ENCODE data around the gene NBAS. TPM values are rescaled to one million over a fixed set of nuclear protein-coding genes. Genes with fewer than 3 reads are reported as not detected.

Gene NBAS
- total RNA-seq, 2 experiments from 2014 or later = 24.3 to 25.5 TPM

- Histone ChIP-seq H3K27me3 (ENCODE audit: control insufficient read depth in 1 of 2, insufficient read depth in 2 of 2, low read length in 2 of 2) (no peaks in the 10 kb centered on the region), H3K27ac (ENCODE audit: low read depth in 1 of 2, low read length in 2 of 2) (no peak overlapping the region), H3K36me3 (ENCODE audit: insufficient read depth, low read length) (no peaks in the 10 kb centered on the region), H3K4me3 (ENCODE audit: low read length) (no peak overlapping the region), H3K4me1 (ENCODE audit: insufficient read depth, low read length) (no peaks in the 10 kb centered on the region), H3K9me3 (ENCODE audit: control insufficient read depth in 1 of 2, insufficient read depth in 1 of 2, low read length in 2 of 2) (no peaks in the 10 kb centered on the region)
- Mint-ChIP-seq H3K4me1 (ENCODE audit: low read depth) (no peaks in the 10 kb centered on the region), H3K27me3 (no peaks in the 10 kb centered on the region), H3K9me3 (no peaks in the 10 kb centered on the region), H3K36me3 (ENCODE audit: low read depth) (peaks cover 35% of the 10 kb centered on the region), H3K27ac (no peak overlapping the region), H3K4me3 (no peak overlapping the region)
- CTCF ChIA-PET = no interaction called here
- ATAC-seq (ENCODE audit: poor library complexity) = no peak
- intact Hi-C loops (cut with DNase I, micrococcal nuclease) = no loop called here
- no peak for DNase-seq
- POLR2A ChIA-PET = no interaction called here
- TF ChIP-seq, protein P1, sequence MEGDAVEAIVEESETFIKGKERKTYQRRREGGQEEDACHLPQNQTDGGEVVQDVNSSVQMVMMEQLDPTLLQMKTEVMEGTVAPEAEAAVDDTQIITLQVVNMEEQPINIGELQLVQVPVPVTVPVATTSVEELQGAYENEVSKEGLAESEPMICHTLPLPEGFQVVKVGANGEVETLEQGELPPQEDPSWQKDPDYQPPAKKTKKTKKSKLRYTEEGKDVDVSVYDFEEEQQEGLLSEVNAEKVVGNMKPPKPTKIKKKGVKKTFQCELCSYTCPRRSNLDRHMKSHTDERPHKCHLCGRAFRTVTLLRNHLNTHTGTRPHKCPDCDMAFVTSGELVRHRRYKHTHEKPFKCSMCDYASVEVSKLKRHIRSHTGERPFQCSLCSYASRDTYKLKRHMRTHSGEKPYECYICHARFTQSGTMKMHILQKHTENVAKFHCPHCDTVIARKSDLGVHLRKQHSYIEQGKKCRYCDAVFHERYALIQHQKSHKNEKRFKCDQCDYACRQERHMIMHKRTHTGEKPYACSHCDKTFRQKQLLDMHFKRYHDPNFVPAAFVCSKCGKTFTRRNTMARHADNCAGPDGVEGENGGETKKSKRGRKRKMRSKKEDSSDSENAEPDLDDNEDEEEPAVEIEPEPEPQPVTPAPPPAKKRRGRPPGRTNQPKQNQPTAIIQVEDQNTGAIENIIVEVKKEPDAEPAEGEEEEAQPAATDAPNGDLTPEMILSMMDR (IDR thresholded peaks at IDR 0.05) = no peak
These were observed 363.1 kb downstream of the NBAS start for GRCh38 chr2:15198051-15198450.

DNA sequence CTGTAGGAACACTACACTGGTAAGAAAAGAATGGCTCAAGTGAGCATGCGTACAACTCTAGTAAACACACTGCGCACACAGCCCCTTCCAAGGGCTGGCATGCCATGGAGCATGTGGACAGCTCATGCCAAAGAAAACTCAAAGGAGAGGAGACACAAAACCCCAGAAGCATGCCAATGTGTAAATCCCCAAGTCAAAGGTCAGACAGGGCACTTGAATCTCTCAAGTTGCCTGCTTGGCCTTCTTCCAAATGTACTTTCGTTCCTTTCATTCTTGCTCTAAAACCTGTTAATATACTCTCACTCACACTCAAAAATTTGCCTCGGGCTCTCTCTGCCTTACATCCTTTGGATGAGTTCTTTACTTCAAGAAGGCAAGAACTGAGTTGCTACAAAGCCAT, 365.3 kb downstream of the NBAS start:
- H3K9me3 Mint-ChIP-seq = no peaks in the 10 kb centered on the region
- ATAC-seq (ENCODE audit: poor library complexity) = no peak

DNA sequence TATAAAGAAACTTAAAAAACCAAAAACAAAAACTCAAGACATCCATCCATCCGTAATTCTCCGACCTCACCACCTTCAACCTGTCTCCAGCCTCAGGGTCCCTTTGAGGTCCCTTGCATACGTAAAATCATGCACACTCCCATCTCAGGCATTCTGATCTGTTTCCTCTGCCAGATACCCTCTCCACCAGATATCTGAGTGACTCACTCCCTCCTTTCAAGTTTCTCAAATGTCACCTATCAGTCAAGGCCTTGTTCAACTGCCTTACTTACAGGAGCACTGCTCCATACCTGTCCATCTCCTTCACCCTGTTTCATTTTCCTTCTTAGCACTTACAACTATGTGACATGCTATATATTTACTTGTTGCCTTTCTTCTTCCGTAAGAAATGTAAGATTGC, 369.3 kb downstream of the NBAS start:
- no peaks in the 10 kb centered on the region for H3K4me1 ChIP-seq (ENCODE audit: insufficient read depth, low read length)
- Mint-ChIP-seq H3K4me3 (no peak overlapping the region), H3K4me1 (ENCODE audit: low read depth) (no peaks in the 10 kb centered on the region), H3K27ac (no peak overlapping the region), H3K27me3 (no peaks in the 10 kb centered on the region), H3K36me3 (ENCODE audit: low read depth) (peaks cover 58% of the 10 kb centered on the region), H3K9me3 (no peaks in the 10 kb centered on the region)
- POLR2A ChIA-PET = no interaction called here
- ATAC-seq (ENCODE audit: poor library complexity) = no peak
- H3K9me3 ChIP-seq (ENCODE audit: control insufficient read depth in 1 of 2, insufficient read depth in 1 of 2, low read length in 2 of 2) = no peaks in the 10 kb centered on the region
- peaks cover 12% of the 10 kb centered on the region for H3K36me3 ChIP-seq (ENCODE audit: insufficient read depth, low read length)
- intact Hi-C loops (cut with DNase I, micrococcal nuclease) = no loop called here
- no peak overlapping the region for H3K4me3 ChIP-seq (ENCODE audit: low read length)
- TF ChIP-seq, protein P1 (IDR thresholded peaks at IDR 0.05) = no peak
- CTCF ChIA-PET = no interaction called here
- H3K27me3 ChIP-seq (ENCODE audit: control insufficient read depth in 1 of 2, insufficient read depth in 2 of 2, low read length in 2 of 2) = no peaks in the 10 kb centered on the region
- DNase-seq = no peak
- no peak overlapping the region for H3K27ac ChIP-seq (ENCODE audit: low read depth in 1 of 2, low read length in 2 of 2)

More for the DNA sequence above, 365.3 kb downstream of the NBAS start:
- H3K4me3 ChIP-seq (ENCODE audit: low read length) = no peak overlapping the region
- H3K9me3 ChIP-seq (ENCODE audit: control insufficient read depth in 1 of 2, insufficient read depth in 1 of 2, low read length in 2 of 2) = no peaks in the 10 kb centered on the region
- Mint-ChIP-seq H3K4me1 (ENCODE audit: low read depth) (no peaks in the 10 kb centered on the region), H3K27ac (no peak overlapping the region), H3K27me3 (no peaks in the 10 kb centered on the region), H3K36me3 (ENCODE audit: low read depth) (peaks cover 45% of the 10 kb centered on the region), H3K4me3 (no peak overlapping the region)
- ChIA-PET CTCF (no interaction called here), POLR2A (interaction anchor here (0.6 kb wide), 1 partner anchor 25 kb away, joined by 3 read pairs; no protein-coding TSS in a partner anchor)
- no peaks in the 10 kb centered on the region for H3K4me1 ChIP-seq (ENCODE audit: insufficient read depth, low read length)
- no peak for DNase-seq
- no peaks in the 10 kb centered on the region for H3K36me3 ChIP-seq (ENCODE audit: insufficient read depth, low read length)
- TF ChIP-seq, protein P1 (IDR thresholded peaks at IDR 0.05) = no peak
- no peak overlapping the region for H3K27ac ChIP-seq (ENCODE audit: low read depth in 1 of 2, low read length in 2 of 2)
- H3K27me3 ChIP-seq (ENCODE audit: control insufficient read depth in 1 of 2, insufficient read depth in 2 of 2, low read length in 2 of 2) = no peaks in the 10 kb centered on the region
- intact Hi-C loops (cut with DNase I, micrococcal nuclease) = no loop called here

Measured in CD4-positive, alpha-beta T cell (primary cell).